GM19452 (cell line): ENCODE data around the gene RDX.

Source experiments
- ATAC-seq: cut with Tn5 transposase; IDR thresholded peaks from one replicate; pipeline ENCODE4 v1.9.1; 2021; ENCODE audit not compliant: unreplicated experiment

RDX gene

DNA sequence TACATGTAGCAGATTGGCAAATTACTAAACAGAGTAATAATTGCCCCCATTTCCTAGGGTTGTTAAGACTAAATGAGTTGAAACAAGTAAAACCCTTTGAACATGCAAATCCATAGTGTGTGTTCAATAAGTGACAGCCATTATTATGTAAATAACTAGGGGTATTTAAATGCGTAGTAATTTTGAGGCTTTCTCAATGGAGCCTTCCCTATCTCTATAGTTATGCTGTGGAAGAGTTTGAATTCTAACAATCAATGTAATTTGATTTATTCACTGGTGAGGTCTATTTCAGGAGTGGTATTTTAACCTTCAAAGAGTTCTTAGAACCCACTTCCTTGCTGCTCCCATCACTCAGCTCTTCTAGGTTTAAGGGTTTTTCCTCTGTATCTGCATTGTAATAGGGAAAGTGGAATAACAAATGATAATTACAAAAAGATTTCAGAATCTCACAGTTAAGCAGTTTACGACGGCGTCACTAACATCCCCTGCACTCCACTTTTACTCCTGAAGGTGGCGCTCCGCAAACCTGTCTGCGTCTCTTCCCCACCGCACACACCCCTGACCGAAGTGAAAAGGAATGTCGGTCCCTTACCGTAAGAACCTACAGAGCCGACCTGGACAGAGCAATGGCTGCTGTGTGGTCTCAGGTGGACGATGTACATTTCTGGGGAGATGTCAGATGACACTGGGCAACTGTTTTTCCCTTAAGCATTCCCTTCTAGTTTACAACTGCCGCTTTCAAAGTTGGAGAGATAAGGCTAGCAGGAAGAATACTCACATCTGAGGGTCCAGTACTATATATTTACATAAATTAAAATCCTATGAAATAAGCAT lies 122.4 kb downstream of the RDX start:
- ATAC-seq: peak; percentile 65

GRCh38 chr11:110172468-110173065 lies 123.8 kb downstream of the RDX start:
- no peak for ATAC-seq

GRCh38 chr11:110169738-110170137 lies 126.7 kb downstream of the RDX start:
- no peak for ATAC-seq

- ATAC-seq: no peak
Observed at GRCh38 chr11:110168033-110168803, 128.2 kb downstream of the RDX start.

DNA sequence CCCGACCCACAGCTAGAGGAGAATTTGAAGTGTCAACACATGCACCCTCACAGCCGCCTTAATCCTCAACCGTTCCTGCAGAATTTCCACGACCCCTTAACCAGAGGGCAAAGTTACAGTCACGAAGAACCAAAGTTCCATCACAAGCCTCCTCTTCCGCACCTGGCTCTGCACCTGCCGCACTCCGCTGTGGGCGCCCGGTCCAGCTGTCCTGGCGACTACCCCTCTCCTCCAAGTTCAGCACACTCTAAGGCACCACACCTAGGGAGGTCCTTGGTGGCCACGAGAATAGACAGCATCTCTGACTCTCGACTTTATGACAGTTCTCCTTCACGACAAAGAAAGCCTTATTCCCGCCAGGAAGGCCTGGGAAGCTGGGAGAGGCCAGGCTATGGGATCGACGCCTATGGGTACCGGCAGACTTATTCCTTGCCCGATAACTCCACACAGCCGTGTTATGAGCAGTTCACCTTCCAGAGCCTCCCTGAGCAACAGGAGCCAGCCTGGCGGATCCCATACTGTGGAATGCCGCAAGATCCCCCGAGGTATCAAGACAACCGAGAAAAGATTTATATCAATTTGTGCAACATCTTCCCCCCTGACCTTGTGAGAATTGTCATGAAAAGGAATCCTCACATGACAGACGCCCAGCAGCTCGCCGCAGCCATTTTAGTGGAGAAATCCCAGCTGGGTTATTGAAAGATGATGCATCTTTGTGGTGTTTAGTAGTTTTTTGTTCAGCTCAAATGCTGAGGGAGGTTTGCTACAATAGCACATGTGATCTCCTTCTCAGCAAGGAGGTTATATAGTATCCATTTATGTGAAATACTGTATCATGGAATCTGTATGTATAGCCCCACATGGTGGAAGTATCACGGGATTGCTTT lies 131.1 kb downstream of the RDX start:
- ATAC-seq: no peak

DNA sequence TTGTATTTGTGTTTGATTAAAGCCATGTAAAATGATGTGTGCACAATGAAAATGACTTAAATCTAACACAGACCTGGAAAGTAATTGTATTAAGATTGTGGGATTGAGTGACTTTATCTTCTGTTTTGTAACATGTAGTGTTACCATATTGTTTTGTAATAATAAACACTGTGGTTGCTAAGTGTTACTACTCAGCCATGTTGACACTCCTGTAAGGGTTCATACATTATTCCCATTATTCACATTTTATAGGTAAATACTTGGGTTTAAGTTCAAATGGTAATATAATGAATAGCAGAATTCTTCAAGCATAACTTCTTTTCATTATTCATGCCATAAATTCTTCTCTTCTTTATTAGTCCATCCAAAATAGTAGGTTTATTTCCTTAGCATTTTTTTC lies 134.2 kb downstream of the RDX start:
- no peak for ATAC-seq

- no peak for ATAC-seq
Observed at GRCh38 chr11:110161061-110161460, 135.4 kb downstream of the RDX start.

- no peak for ATAC-seq
Observed at GRCh38 chr11:110160437-110160836, 136.0 kb downstream of the RDX start.

- no peak for ATAC-seq
Observed at GRCh38 chr11:110160016-110160415, 136.4 kb downstream of the RDX start.

DNA sequence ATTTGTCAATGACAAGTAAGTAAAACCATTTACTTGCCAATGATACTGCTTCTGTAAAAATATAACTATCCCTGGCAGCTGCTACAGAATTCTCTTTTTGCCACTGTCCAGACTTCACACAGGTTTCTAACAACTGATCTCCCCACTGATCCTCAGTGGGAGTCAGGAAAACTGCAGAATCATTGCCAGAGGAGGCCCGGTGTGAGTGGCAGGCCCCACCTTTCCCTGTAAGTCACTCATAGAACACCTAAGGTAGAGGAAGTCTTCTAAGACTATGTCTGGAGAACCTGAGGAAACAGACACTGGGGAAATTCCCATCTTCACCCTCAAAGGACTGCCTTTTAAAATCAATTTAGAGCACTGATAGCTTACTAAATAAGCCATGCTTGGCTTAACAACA lies 136.9 kb downstream of the RDX start:
- ATAC-seq: no peak

GRCh38 chr11:110158317-110159200 lies 137.9 kb downstream of the RDX start:
- no peak for ATAC-seq

DNA sequence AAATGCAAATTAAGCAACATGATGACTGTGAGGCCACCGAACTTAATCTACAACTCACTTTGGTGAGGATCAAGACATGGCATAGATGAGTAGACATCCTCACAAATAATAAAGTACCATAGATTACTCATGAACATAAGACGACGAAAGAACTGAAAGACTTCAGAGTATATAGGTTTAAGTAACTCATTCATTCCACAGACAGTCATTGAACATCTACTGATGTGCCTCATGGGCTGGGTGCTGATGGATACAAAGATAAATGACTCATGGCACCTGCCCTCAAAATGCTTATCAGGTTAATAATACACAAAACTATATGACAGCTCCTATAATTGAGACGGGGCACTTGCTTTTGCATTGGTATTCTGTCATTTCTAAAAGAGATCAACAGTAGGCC lies 139.9 kb downstream of the RDX start:
- ATAC-seq: no peak

DNA sequence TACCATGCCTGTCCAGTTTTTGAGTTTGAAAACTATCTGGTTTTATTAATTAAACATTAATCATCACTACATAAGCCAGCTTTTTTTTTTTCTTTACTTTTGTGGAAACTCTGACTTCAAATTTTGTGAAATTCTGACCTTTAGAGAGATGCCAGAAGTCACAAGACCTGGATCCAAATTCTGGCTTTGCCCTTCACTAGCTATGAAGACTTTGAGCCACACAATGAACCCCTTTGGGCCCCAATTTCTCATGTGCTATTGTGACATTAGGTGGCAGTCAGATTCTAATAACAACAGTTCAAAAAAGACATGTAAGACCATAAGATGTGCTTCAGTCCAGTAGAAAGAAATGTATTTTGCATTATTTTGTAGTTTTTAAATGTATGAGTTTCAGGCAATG lies 142.9 kb downstream of the RDX start:
- no peak for ATAC-seq

DNA sequence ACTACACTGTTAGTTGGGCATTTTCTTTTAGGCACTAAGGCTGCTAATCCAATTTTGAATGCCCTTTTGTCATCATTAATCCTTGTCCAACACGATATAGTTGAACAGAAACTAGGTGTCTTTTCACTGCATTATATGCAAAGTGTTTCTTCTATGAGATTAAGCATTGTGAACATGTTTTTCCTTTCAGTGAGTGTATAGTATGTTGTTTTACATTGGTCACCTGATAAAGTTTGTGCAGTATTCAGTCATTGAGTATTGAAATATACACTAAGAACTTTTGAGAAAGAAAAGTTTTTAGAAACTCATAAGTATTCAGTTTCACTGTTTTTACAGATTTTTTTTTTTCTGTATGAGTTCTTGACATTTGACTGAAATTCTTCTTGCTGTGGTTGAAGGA lies 144.2 kb downstream of the RDX start:
- ATAC-seq: no peak

DNA sequence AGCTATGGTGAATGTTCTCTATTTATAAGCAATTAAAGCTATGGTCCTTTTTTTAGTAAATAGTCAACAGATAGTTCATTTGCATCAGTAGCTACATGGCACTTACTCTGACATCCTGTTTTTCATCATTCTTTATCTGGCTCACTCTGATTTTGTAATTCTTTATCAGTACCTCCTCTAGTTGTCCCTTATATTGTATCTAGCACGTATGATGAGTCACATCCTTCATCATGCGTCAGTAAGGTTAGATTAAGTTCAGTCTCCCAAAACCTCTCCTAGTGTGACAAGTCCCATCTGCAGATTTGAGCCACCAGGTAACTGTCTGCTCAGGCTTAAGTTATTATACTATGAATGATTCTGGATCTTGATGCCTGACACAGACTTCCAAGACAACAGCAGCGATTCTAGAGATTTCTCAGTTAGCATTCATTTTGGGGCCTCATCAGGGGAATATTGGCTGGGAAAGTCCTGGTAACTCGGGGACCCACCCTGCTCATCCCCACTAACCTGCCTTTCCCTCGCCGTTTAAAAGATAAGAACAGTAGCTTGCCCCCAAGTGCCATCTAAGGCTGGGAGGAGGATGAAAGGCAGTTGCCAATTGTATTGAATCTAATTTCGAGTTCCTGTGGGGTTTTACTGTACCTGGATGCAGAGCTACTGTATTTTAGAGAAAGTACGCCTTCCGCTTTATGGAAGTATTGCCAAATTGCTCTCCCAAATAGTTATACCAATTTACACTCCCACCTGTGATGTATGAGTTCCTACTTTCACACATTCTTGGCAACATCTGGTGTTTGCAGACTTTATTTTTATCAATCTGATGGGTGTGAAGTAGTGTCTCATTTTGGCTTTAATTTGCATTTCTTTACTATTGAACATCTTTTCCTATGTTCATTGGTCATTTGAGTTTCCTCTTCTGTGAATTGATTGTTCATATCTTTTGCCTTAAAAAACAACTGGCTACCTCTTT lies 147.4 kb downstream of the RDX start:
- ATAC-seq: no peak

DNA sequence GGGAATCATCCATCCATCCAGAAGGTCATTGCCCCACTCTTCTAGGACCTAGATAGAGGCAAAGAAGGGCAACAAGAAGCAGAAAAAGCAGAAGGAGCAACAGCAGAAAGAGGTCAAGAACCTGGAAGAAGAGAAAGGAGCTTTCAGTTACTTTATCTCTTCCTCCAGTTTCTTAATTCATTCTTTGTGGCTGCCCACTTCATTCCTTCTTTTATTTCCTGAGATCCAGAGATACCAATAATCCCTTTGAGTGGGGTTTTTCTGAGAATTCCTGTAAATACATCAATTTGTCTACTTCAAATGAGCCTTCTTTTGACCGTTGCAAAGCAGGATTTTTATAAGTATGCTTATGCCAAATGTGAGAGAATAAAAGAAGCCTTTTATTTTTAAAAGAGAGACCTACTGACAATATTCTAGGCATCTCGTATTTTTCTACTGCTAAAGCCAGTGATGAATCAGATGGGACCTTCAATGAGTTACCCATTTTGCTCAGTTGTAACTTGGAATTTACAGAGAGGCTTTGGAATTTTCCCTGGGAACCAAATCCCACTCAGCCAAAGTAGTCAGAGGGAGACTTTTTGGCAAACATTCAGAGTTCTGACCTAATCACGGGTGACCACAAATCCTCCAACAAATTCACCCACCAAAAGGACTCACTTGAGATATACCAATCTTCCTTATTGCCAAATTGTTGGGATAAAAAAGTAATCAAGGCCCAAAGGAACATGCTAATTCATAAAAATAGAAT lies 148.3 kb downstream of the RDX start:
- ATAC-seq: no peak

GRCh38 chr11:110141812-110142211 lies 154.6 kb downstream of the RDX start:
- ATAC-seq: no peak

DNA sequence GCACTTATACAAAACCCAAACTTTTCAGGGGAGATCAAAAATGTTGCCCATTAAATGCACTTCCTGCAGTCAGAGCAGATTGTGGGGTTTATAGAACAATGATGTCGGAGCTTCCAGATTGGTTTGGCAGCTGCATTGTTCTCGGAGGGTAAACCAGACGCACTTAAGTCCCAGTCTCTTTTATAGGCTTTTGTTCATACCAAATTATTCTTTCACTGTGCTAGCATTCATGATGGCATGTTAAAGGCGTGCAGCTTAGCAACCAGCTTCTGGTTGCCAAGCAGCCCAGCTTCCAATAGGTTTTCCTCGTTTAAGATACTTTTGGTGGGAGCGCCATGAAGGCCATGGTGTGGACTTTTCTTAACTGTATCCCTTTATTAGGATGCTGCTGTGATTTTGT lies 162.3 kb downstream of the RDX start:
- ATAC-seq: no peak
